SU-DHL-6 (cell line): Measurements from ENCODE around the gene LRIT3.

Experiments
- H2AFZ ChIP-seq: fragments of 200-600 bp; sonication (generic); 2 replicates; pipeline ENCODE4 v1.6.1; 2014; ENCODE audit warnings: low read depth, mild to moderate bottlenecking, moderate library complexity, mixed read lengths, antibody characterized with exemption, low read length; ENCODE audit not compliant: severe bottlenecking
- H3F3A ChIP-seq: fragments of 200-600 bp; shearing (Covaris generic); 2 replicates; pipeline ENCODE4 v1.6.0; 2016; ENCODE audit warnings: antibody characterized with exemption, mild to moderate bottlenecking; ENCODE audit not compliant: insufficient read depth
- H3K27ac ChIP-seq: fragments of 200-600 bp; sonication (generic); 2 replicates; pipeline ENCODE4 v1.5.1; 2016; ENCODE audit warnings: low read depth, mild to moderate bottlenecking, low read length, moderate library complexity, mixed read lengths
- H3K27me3 ChIP-seq: fragments of 200-600 bp; sonication (generic), shearing (Covaris generic); 2 replicates; pipeline ENCODE4 v1.6.0; 2014; ENCODE audit warnings: mild to moderate bottlenecking, low read length
- H3K36me3 ChIP-seq: fragments of 200-600 bp; sonication (generic); 2 replicates; pipeline ENCODE4 v1.6.1; 2014; ENCODE audit warnings: mild to moderate bottlenecking, low read length, mixed read lengths
- H3K4me2 ChIP-seq: fragments of 300-600, 200-600 bp; shearing (Covaris generic), sonication (generic); 2 replicates; pipeline ENCODE4 v1.6.0; 2014; ENCODE audit warnings: low read length, low read depth, mild to moderate bottlenecking; ENCODE audit not compliant: poor library complexity, severe bottlenecking
- H3K4me3 ChIP-seq: fragments of 200-600 bp; sonication (generic); 2 replicates; pipeline ENCODE4 v1.5.1; 2014; ENCODE audit warnings: antibody characterized with exemption, low read length, mild to moderate bottlenecking, mixed read lengths; ENCODE audit not compliant: insufficient read depth, poor library complexity, severe bottlenecking
- H3K79me2 ChIP-seq: fragments of 200-600 bp; sonication (generic); 2 replicates; pipeline ENCODE4 v1.6.1; 2014; ENCODE audit warnings: mild to moderate bottlenecking, low read length, moderate library complexity; ENCODE audit not compliant: insufficient read depth
- H3K9ac ChIP-seq: fragments of 200-600 bp; sonication (generic); 2 replicates; pipeline ENCODE4 v1.7.0; 2014; ENCODE audit warnings: mild to moderate bottlenecking, low read length
- H3K9me2 ChIP-seq: fragments of 200-600 bp; sonication (generic); replicated peaks from 2 replicates; pipeline ENCODE4 v1.6.1; 2014; ENCODE audit warnings: low read length; ENCODE audit not compliant: insufficient read depth
- H3K9me3 ChIP-seq: fragments of 200-600 bp; sonication (generic); 2 replicates; pipeline ENCODE4 v1.6.1; 2014; ENCODE audit warnings: low read length, mixed read lengths; ENCODE audit not compliant: insufficient read depth
- H4K20me1 ChIP-seq: fragments of 200-600 bp; sonication (generic); 2 replicates; pipeline ENCODE4 v1.6.1; 2014; ENCODE audit warnings: low read depth, mild to moderate bottlenecking, antibody characterized with exemption, low read length, moderate library complexity, mixed read lengths
- EZH2phosphoT487 ChIP-seq: fragments of 200-600 bp; sonication (generic), shearing (Covaris generic); conservative IDR thresholded peaks from 2 replicates; pipeline ENCODE4 v1.6.1; 2018; ENCODE audit warnings: mild to moderate bottlenecking, antibody characterized with exemption, low read length, moderate library complexity, mixed read lengths
- TF ChIP-seq, protein P1 (sequence below): fragments of 200-600 bp; sonication (generic); IDR thresholded peaks from one replicate; pipeline ENCODE4 v1.5.1; 2017; ENCODE audit warnings: antibody characterized with exemption, mild to moderate bottlenecking, low read length, moderate library complexity; ENCODE audit not compliant: insufficient read depth, poor library complexity, severe bottlenecking

Gene LRIT3

DNA sequence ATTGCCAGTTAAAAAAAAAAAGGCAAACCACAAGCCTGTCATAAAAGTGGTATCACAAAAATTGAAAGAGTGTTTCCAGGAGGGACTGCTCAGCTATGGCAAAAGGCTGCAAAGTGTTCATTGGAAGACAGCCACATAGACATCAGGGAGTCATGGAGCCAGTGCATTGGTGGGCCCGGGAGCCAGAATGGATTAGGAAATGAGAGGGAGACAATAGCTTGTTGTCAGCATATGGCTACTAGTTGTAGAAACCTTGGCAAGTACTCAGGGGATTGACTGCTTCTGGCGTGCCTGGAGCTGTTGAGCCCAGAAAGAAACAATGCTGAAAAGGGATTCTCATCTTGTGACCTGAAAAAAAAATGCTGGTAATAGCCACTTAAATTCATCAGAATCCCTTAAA is 27.3 kb upstream of the LRIT3 start:
- Histone ChIP-seq H3K36me3 (0 out of 2 replicates have a peak, but pooled peaks cover 3% of the 10 kb centered on the region), H3K27me3 (no peaks in the 10 kb centered on the region), H4K20me1 (no peaks in the 10 kb centered on the region), H3K4me3 (no peak overlapping the region), H3K9ac (no peak overlapping the region), H3F3A (no peaks in the 10 kb centered on the region), H3K79me2 (peaks cover 30% of the 10 kb centered on the region), H3K9me3 (no peaks in the 10 kb centered on the region), H3K4me2 (no peak overlapping the region), H3K27ac (no peak overlapping the region), H2AFZ (no peak overlapping the region), H3K9me2 (no peaks in the 10 kb centered on the region)
- no peak for TF ChIP-seq EZH2phosphoT487
- TF ChIP-seq, protein P1, sequence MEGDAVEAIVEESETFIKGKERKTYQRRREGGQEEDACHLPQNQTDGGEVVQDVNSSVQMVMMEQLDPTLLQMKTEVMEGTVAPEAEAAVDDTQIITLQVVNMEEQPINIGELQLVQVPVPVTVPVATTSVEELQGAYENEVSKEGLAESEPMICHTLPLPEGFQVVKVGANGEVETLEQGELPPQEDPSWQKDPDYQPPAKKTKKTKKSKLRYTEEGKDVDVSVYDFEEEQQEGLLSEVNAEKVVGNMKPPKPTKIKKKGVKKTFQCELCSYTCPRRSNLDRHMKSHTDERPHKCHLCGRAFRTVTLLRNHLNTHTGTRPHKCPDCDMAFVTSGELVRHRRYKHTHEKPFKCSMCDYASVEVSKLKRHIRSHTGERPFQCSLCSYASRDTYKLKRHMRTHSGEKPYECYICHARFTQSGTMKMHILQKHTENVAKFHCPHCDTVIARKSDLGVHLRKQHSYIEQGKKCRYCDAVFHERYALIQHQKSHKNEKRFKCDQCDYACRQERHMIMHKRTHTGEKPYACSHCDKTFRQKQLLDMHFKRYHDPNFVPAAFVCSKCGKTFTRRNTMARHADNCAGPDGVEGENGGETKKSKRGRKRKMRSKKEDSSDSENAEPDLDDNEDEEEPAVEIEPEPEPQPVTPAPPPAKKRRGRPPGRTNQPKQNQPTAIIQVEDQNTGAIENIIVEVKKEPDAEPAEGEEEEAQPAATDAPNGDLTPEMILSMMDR = no peak

DNA sequence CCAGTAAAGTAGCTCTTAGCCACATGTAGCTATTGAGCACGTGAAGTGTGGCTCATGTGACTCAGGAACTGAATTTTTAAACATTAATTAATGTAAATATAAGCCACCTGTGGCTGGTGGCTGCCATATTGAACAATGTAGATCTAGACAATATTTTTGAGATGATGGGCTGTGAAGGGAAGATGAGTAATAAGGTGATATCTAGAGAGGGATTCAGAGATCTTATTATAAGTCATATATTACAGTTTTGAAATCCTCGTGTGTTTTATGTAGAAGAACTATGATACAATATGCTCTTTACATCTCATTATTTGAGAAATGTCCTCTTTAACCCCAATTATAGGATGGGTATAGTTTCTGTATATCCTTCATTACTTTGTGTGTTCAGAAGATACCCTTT is 26.7 kb upstream of the LRIT3 start:
- no peaks in the 10 kb centered on the region for H3K9me3 ChIP-seq
- H3K4me2 ChIP-seq = no peak overlapping the region
- no peak overlapping the region for H3K4me3 ChIP-seq
- H4K20me1 ChIP-seq = no peaks in the 10 kb centered on the region
- peaks cover 23% of the 10 kb centered on the region for H3K79me2 ChIP-seq
- no peaks in the 10 kb centered on the region for H3K9me2 ChIP-seq
- no peak overlapping the region for H2AFZ ChIP-seq
- H3F3A ChIP-seq = no peaks in the 10 kb centered on the region
- H3K27ac ChIP-seq = no peak overlapping the region
- no peaks in the 10 kb centered on the region for H3K27me3 ChIP-seq
- 0 out of 2 replicates have a peak, but pooled peaks cover 3% of the 10 kb centered on the region for H3K36me3 ChIP-seq
- H3K9ac ChIP-seq = no peak overlapping the region
- no peak for TF ChIP-seq EZH2phosphoT487
- TF ChIP-seq, protein P1 = no peak

- no peak overlapping the region for H3K27ac ChIP-seq
- TF ChIP-seq EZH2phosphoT487 = no peak
- TF ChIP-seq, protein P1 = no peak
- H3K9me2 ChIP-seq = no peaks in the 10 kb centered on the region
- H3F3A ChIP-seq = no peaks in the 10 kb centered on the region
- H3K36me3 ChIP-seq = 0 out of 2 replicates have a peak, but pooled peaks cover 3% of the 10 kb centered on the region
- no peaks in the 10 kb centered on the region for H4K20me1 ChIP-seq
- H3K79me2 ChIP-seq = no peaks in the 10 kb centered on the region
- H2AFZ ChIP-seq = no peak overlapping the region
- no peaks in the 10 kb centered on the region for H3K9me3 ChIP-seq
- no peak overlapping the region for H3K4me2 ChIP-seq
- no peak overlapping the region for H3K9ac ChIP-seq
- H3K27me3 ChIP-seq = no peaks in the 10 kb centered on the region
- H3K4me3 ChIP-seq = no peak overlapping the region
Observed at GRCh38 chr4:109826719-109827118, 21.2 kb upstream of the LRIT3 start.
